Skeletal muscle tissue (tissue), 4 donors: Measurements from ENCODE around the gene STK16. TPM values are rescaled to one million over a fixed set of nuclear protein-coding genes. Genes with fewer than 3 reads are reported as not detected.
"Not testable (repeated sequence)": the region's sequence is repeated elsewhere in the genome, so short reads cannot be mapped to it uniquely, and the experiment has no call there.

ENCODE experiments used
- H3K27ac ChIP-seq: one replicate; pipeline ENCODE4 v1.7.0; 2013; ENCODE audit warnings: mild to moderate bottlenecking, low read depth, low read length, inconsistent platforms
- H3K27me3 ChIP-seq, 3 donors: one replicate each; pipeline ENCODE4 v1.7.0; 2013; ENCODE audit warnings: low read length in 3 of 3; ENCODE audit not compliant: control insufficient read depth in 3 of 3, insufficient read depth in 3 of 3
- H3K36me3 ChIP-seq, 3 donors: one replicate each; pipeline ENCODE4 v1.7.0; 2013; ENCODE audit warnings: low read length in 3 of 3; ENCODE audit not compliant: control insufficient read depth in 3 of 3, insufficient read depth in 3 of 3
- H3K4me1 ChIP-seq, 3 donors: one replicate each; pipeline ENCODE4 v1.7.0; 2013; ENCODE audit warnings: low read length in 3 of 3, mild to moderate bottlenecking in 3 of 3; ENCODE audit not compliant: control insufficient read depth in 3 of 3, insufficient read depth in 3 of 3
- H3K4me3 ChIP-seq, 3 donors: one replicate each; pipeline ENCODE4 v1.7.0; 2013; ENCODE audit warnings: low read length in 3 of 3
- H3K9ac ChIP-seq, 3 donors: one replicate each; pipeline ENCODE4 v1.7.0; 2013; ENCODE audit warnings: low read length in 3 of 3, mild to moderate bottlenecking in 3 of 3, moderate library complexity in 2 of 3, low read depth in 1 of 3
- H3K9me3 ChIP-seq, 3 donors: one replicate each; pipeline ENCODE4 v1.7.0; 2013; ENCODE audit warnings: low read length in 3 of 3; ENCODE audit not compliant: control insufficient read depth in 3 of 3
- total RNA-seq: library from RNA; depleted of rRNA; stranded (reverse); fragments of >200 nt; gene quantifications from one replicate; pipeline ENCODE4 v1.2.3, GENCODE V29; 2014
- donor health status: Osteomylitis.

Gene STK16, protein sequence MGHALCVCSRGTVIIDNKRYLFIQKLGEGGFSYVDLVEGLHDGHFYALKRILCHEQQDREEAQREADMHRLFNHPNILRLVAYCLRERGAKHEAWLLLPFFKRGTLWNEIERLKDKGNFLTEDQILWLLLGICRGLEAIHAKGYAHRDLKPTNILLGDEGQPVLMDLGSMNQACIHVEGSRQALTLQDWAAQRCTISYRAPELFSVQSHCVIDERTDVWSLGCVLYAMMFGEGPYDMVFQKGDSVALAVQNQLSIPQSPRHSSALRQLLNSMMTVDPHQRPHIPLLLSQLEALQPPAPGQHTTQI
- total RNA-seq: 6.3 TPM

DNA sequence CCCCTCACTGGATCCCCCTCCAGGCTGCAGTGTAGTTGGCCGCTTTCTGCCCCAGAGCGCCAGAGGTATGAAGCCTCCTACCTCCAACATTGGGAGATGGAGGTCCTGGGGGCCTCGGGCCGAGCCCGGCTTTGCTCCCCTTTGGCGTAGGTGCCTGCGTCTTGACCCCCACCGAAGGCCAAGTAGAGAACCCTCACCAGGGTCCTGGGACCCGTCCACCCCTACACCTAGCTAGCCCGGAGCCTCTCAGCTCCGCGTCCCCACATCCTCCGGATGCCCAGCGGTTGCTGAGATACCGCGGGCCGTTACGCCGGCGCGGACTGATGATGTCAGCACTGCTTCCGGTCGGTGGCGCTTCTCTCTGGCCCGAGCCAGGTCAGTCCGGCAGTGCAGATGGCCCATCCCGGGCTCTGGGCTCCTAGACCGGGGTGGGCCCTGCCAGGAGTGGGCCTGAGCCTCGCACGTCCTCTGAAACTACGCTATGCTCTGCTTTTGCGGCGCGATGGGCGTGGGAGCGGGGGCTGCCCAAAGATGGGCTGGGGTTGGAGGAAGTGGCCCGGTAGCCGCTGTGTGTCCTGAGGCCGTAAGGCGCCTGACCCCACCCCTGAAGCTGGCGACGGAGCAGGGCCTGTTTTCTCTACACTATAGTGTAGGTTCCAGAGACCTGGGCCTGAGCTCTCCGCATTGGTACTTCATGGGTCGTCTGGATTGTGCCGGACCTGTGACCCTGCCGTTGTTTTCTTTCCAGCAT is at the start of gene STK16, which contains the start of gene GLB1L:
Gene STK16 (plus strand): TSS at position 332 of the 751 bp plus-strand sequence. CDS start 521 bp downstream, outside the sequence.
Gene GLB1L (minus strand): TSS at position 297 of the 751 bp plus-strand sequence. CDS start 1,871 bp downstream, outside the sequence.
- H3K27me3 ChIP-seq: no peaks in the 10 kb centered on the region
- H3K9me3 ChIP-seq: no peaks in the 10 kb centered on the region
- peaks cover 23 to 30% (median 29%) of the 10 kb centered on the region in 3 donors for H3K36me3 ChIP-seq
- peak within 1 kb of the TSS; percentile 89 to 97 (median 95) for H3K4me3 ChIP-seq
- H3K9ac ChIP-seq: peak within 1 kb of the TSS; percentile 94 to 96 (median 95)
- peak within 1 kb of the TSS; percentile 86 for H3K27ac ChIP-seq
- peaks cover 47 to 60% (median 53%) of the 10 kb centered on the region in 3 donors for H3K4me1 ChIP-seq

DNA sequence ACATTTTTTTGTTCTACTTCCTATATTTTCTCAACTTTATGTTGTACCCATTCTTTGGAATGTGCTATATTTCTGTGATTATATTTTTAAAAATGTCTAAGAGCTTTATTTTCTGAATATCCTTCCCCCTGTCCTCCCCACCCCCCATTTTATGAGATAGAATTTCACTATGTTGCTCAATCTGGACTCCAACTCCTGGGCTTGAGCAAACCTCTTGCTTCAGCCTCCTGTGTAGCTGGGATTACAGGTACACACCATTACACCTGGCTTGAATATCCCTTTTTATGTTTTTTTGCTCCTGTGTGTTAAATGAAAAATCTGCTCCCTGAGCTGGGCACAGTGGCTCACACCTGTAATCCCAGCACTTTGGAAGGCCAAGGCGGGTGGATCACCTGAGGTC is 47.9 kb upstream of the STK16 start:
- H3K9ac ChIP-seq: no peak overlapping the region
- no peaks in the 10 kb centered on the region for H3K4me1 ChIP-seq
- H3K27ac ChIP-seq: no peak overlapping the region
- H3K9me3 ChIP-seq: no peaks in the 10 kb centered on the region
- peaks cover 4 to 13% (median 10%) of the 10 kb centered on the region in 3 donors for H3K27me3 ChIP-seq
- no peaks in the 10 kb centered on the region for H3K36me3 ChIP-seq
- H3K4me3 ChIP-seq: no peak overlapping the region

DNA sequence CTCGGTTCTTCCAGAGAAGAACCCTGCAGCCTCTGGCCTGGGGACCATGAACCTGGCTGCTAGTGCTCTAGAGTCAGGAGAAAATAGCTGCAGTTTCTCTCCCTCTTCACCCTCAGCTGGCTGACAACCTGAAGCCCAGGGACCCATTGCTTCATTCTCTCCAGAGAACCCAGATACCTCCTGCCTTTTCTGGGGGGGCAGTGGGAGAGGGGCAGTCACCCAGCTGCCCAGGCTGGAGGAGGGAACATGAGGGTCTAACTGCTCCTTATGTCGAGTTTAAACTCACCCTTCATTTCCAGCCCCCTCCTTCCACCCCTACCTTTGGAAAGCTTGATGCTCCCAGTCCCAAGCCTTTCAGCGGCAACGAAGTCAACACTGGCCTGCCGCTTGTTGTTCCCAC is 46.3 kb upstream of the STK16 start:
- no peaks in the 10 kb centered on the region for H3K4me1 ChIP-seq
- no peak overlapping the region for H3K27ac ChIP-seq
- H3K9ac ChIP-seq: no peak overlapping the region
- H3K36me3 ChIP-seq: no peaks in the 10 kb centered on the region
- H3K27me3 ChIP-seq: peaks cover 4 to 13% (median 10%) of the 10 kb centered on the region in 3 donors
- no peak overlapping the region for H3K4me3 ChIP-seq
- no peaks in the 10 kb centered on the region for H3K9me3 ChIP-seq

DNA sequence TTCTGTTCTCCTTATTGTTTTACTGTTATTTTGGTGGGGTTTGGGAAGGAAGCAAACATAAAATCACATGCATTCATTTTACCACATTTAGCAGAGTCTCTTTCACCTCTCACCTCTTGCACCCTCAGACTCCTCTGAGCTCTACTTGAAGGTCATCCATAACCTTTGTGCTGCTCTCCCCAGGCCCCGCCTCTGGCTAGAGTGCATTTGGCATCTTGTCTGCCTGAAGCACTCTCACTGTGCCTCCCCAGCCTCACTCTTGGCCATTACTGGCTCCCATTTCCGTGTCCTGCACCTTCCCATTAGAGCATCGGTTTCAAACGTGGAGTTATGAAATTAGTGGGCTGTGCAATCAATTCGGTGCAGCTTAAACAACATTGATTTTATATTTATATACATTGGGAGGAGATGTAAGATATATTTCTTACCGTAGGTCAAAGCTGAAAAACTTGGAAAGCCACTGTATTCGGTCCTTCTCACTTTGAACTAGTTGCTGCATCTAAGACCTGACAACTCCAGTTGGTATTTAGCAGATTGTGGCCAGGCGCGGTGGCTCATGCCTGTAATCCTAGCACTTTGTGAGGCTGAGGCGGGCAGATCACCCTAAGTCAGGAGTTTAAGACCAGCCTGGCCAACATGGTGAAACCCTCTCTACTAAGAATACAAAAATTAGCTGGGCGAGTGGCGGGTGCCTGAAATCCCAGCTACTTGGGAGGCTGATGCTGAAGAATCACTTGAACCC is 45.6 kb upstream of the STK16 start:
- Histone ChIP-seq H3K9me3 (no peaks in the 10 kb centered on the region), H3K27ac (no peak overlapping the region), H3K27me3 (peaks cover 4 to 13% (median 10%) of the 10 kb centered on the region in 3 donors), H3K4me3 (no peak overlapping the region), H3K9ac (no peak overlapping the region), H3K4me1 (no peaks in the 10 kb centered on the region), H3K36me3 (no peaks in the 10 kb centered on the region)

DNA sequence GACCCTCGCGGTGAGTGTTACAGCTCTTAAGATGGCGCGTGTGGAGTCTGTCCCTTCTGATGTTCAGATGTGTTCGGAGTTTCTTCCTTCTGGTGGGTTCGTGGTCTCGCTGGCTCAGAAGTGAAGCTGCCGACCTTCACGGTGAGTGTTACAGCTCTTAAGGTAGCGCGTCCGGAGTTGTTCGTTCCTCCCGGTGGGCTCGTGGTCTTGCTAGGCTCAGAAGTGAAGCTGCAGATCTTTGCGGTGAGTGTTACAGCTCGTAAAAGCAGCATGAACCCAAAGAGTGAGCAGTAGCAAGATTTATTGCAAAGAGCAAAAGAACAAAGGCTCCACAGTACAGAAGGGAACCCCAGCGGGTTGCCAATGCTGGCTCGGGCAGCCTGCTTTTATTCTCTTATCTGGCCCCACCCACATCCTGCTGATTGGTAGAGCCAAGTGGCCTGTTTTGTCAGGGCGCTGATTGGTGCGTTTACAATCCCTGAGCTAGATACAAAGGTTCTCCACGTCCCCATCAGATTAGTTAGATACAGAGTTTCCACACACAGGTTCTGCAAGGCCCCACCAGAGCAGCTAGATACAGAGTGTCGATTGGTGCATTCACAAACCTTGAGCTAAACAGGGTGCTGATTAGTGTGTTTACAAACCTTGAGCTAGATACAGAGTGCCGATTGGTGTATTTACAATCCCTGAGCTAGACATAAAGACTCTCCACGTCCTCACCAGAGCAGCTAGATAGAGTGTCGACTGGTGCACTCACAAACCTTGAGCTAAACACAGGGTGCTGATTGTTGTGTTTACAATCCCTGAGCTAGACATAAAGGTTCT is 44.6 kb upstream of the STK16 start:
- not testable (repeated sequence) for H3K4me3 ChIP-seq, H3K9ac ChIP-seq, H3K4me1 ChIP-seq, H3K27ac ChIP-seq, H3K36me3 ChIP-seq, H3K9me3 ChIP-seq
- H3K27me3 ChIP-seq: peaks cover 4 to 13% (median 10%) of the 10 kb centered on the region in 3 donors

DNA sequence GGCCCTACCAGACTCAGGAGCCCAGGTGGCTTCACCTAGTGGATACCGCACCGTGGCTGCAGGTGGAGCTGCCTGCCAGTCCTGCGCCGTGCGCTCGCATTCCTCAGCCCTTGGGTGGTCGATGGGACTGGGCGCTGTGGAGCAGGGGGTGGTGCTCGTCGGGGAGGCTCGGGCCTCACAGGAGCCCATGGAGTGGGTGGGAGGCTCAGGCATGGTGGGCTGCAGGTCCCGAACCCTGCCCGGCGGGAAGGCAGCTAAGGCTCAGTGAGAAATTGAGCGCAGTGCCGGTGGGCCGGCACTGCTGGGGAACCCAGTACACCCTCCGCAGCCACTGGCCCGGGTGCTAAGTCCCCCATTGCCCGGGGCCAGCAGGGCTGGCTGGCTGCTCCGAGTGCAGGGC is 43.9 kb upstream of the STK16 start:
- H3K27ac ChIP-seq, H3K9me3 ChIP-seq, H3K9ac ChIP-seq, H3K4me1 ChIP-seq, H3K36me3 ChIP-seq, H3K4me3 ChIP-seq: not testable (repeated sequence)
- peaks cover 4 to 13% (median 10%) of the 10 kb centered on the region in 3 donors for H3K27me3 ChIP-seq

DNA sequence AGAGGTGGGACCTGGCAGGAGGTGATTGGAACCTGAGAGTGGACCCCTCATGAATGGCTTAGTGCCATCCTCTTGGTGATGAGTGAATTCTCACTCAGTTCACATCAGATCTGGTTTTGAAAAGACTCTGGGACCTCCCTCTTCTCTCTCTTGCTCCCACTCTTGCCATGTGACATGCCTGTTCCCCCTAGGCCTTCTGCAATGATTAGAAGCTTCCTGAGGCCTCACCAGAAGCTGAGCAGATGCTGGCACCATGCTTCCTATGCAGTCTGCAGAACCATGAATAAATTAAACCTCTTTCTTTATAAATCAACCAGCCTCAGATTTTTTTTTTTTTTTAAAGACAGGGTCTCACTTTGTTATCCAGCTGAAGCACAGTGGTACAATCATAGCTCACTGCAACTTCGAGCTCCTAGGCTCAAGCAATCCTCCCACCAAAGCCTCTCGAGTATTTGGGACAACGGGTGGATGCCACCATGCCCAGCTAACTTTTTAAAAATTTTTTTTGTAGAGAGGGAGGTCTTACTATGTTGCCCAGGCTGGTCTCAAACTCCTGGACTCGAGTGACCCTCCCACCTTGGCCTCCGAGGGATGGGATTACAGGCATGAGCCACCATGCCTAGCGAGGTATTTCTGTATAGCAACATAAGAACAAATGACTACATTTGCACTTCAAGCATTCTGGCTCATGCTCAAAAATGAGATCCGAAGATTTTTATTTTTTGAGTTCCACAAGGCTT is 40.7 kb upstream of the STK16 start:
- no peaks in the 10 kb centered on the region for H3K9me3 ChIP-seq
- no peak overlapping the region for H3K4me3 ChIP-seq
- peaks cover 0 to 4% (median under 1%) of the 10 kb centered on the region in 3 donors for H3K27me3 ChIP-seq
- peaks cover 15 to 19% (median 16%) of the 10 kb centered on the region in 3 donors for H3K36me3 ChIP-seq
- no peak overlapping the region for H3K27ac ChIP-seq
- H3K4me1 ChIP-seq: peaks cover 17 to 20% (median 18%) of the 10 kb centered on the region in 3 donors
- H3K9ac ChIP-seq: no peak overlapping the region

DNA sequence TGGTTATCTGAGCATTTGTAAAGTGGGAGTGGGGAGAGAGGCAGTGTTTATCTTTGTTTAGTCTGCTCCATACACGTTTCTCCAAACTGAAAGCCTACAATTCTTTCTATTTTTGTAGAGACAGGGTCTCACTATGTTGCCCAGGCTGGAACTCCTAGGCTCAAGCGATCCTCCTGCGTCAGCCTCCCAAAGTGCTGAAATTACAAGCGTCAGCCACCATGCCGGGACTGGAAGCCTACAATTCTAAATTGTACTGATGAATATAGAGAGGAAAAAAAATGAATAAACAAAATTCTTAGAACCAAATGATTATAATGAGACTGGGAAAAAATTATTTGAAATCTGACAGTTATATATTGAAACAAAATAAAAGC is 40.1 kb upstream of the STK16 start:
- Histone ChIP-seq H3K27me3 (no peaks in the 10 kb centered on the region), H3K36me3 (peaks cover 20 to 24% (median 21%) of the 10 kb centered on the region in 3 donors), H3K27ac (no peak overlapping the region), H3K9ac (no peak overlapping the region), H3K9me3 (no peaks in the 10 kb centered on the region), H3K4me1 (peaks cover 17 to 20% (median 18%) of the 10 kb centered on the region in 3 donors), H3K4me3 (no peak overlapping the region)

DNA sequence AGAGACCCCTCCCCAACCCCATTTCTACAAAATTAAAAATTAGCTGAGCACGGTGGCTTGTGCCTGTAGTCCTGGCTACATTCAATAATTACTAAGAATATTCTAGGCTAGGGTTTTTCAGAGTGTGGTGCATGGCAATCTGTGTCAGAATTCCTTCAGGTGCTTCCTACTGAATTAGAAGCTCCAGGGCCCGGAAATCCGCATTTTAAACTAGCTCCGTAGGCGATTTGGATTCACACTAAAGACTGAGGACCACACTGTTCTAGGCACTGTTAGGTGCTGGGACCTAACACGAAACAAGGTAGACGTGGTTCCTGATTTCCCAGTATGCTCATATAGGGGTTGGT is 39.3 kb upstream of the STK16 start:
- Histone ChIP-seq H3K4me3 (peak overlapping the region; percentile 80 to 94 (median 93)), H3K27me3 (no peaks in the 10 kb centered on the region), H3K9ac (peak overlapping the region; percentile 79 to 97 (median 94)), H3K4me1 (peaks cover 17 to 20% (median 18%) of the 10 kb centered on the region in 3 donors), H3K36me3 (peaks cover 29 to 32% (median 29%) of the 10 kb centered on the region in 3 donors), H3K9me3 (no peaks in the 10 kb centered on the region), H3K27ac (peak overlapping the region; percentile 78)
